Measurements from ENCODE around the gene TSPYL6.

TSPYL6 gene

DNA sequence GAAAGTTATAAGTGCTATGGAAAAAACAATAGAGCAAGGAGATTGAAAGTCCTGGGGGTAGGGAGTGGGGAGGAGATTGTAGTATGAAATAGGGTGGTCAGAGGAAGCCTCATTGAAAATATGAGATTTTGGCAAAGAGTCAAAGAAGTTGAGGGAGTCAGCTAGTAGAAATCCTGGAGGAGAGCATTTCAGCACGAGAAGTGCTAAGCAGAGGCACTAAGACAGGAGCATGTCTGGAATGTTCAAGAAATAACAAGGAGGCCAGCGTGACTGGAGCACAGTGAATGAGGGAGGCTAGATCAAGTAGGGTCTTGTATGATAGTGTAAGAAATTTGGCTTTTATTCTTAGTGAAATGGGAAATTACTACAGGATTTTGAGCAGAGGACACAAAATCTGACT is 2.1 kb upstream of the TSPYL6 start:
- no peak for DNase-seq (ENCODE audit: low read depth)

DNA sequence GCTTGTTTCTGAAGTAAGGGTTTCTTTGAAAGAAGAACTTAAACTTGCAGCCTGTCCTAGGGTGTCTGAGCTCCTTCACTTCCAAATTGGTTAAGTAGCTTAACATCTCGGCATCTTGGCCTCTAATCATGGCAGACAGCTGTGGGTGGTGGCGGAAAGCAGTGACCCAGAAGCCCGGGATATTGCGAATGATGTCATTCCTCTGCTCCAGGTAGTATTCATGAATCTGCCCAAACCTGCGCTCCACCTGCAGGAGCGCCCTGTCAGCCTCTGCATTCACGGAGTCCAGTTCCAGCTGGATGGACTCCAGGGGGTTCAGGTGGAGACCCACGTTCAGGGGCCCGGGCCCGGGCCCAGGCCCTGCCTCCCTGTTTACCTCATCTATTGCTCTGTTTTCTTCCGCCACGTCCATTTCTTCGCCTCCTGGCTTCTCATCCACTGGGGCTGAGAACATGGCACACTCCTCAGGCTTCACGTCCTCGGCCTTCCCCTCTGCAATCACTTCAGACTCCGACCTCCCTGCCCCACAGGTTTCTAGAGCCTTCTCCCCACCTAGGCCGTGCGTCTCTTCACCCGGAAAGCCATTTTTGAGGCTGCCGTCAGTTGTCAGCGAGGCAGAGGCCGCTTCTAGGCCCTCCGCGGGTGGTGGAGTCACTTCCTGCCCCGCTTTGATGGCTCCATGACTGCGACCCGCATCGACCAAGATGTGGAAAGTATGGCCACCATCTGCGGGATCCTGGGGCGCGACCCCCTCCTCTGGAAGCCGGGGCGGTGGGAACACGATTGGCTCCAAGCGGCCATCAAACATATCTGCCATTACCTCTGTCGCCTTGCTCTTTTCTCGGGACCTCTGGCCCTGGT is 569 bp downstream of the TSPYL6 start:
- DNase-seq (ENCODE audit: low read depth), result no peak

DNA sequence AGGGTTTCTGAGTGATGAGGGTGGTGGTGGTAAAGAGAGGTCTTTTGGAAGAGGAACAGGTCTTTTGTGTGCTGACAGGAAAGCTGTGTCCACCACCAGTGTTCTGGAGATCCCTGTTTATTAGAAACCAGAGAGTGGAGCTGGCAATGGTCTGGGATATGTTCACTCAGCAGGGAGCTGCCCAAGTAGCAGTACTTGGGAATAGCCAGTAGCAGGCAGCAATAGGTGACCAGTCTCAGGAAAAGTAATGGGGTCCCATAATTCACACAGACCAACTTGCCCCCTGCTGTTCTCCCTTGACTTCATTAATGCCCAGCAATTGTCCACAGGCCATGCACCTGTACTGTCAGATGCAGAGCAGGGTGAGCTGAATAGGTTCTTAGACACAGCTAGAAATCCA is 1.8 kb downstream of the TSPYL6 start:
- DNase-seq (ENCODE audit: low read depth), result no peak

DNA sequence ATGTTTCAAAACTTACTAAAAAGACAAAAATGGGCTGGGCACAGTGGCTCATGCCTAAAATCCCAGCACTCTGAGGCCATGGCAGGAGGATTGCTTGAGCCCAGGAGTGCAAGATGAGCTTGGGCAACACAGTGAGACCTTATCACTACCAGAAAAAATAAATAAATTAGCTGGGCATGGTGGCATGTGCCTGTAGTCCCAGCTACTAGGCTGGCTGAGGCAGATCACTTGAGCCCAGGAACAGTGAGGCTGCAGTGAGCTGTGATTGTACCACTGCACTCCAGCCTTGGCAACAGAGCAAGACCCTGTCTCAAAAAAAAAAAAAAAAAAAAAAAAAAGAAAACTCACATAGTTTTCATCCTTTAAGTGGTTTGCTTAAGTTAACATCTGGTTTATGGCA is 6.4 kb downstream of the TSPYL6 start:
- DNase-seq (ENCODE audit: low read depth), result no peak

DNA sequence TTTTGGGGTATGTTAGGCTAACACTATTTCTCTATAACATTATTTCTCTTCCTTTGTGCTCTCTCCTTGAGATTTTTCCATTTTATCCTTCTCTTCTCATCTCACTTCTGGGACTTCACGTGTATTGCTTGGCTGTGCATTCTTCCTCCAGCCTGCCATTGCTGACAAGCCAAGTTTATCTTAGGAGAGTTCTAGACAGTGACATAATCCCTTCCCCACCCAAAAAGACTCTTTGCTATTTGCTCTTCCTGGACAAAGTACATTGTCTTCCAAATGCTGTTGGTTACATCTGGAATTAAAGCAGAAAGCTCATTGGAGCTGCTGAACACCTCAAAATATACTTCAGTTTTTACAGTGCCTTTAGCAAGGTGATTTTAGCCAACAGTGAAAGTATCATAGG is 8.9 kb downstream of the TSPYL6 start:
- no peak for DNase-seq (ENCODE audit: low read depth)

DNA sequence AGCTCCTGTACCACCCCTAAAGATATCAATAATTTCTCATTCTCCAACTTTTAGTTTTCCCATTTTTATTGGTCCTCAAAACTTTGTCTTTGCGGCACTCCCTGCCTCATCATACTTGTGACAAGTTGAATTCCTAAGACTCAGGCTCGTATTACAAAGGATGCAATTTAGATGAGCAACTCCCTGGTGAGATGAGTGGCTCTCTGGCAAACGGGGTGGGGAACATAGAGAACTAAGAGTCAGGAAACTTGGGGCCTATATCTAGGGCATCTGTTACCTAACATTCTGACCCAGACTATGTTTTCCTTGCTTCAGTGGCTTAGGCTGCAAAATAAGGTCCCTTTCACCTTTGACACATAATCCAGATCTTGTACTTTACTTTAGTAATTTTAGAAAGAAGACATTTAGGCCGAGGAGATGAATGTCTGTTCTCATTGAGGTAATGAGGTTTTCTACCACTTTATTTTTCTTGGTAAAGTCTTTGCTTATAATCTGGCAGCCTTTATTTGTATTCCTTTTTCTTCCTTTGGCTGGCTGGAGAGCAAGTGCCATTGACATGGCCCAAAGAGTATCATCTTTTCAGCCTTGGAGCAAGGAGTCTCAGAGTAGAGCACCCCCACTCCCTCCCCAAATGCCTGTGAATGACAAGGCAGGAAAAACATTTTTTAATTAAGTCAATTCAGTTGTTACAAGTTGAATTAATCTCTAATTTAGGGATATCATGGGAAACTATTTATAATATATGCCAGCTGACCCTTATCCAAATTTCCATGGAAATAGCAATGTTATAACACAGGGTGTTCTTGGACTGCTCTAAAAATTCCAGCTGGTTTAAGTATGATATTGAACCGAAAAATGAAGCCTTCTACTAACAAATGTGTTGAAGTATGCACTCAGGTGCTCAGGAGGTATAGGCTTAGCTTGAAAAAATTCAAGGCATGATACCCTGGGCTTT is 15.2 kb downstream of the TSPYL6 start:
- DNase-seq (ENCODE audit: low read depth), result peak; percentile 53

DNA sequence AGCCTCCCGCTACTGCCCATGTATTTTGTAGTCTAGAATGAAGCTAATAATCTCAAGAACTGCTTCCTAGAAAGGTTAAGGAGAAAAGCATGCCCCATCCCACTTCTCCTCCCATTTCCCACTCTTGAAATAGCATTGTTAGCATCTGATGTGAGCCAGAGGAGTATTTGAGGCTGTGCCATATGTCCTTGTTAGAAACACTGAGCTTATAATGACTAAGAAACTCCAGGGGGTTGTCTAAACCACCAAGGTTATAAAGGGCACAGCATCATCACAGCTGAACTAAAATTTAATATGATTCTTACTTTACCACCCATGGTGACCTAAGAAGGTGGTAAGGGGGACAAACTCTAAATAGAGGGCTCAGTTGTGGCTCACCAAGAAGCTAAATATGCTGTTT is 16.6 kb downstream of the TSPYL6 start:
- DNase-seq (ENCODE audit: low read depth), result peak; percentile 69

DNA sequence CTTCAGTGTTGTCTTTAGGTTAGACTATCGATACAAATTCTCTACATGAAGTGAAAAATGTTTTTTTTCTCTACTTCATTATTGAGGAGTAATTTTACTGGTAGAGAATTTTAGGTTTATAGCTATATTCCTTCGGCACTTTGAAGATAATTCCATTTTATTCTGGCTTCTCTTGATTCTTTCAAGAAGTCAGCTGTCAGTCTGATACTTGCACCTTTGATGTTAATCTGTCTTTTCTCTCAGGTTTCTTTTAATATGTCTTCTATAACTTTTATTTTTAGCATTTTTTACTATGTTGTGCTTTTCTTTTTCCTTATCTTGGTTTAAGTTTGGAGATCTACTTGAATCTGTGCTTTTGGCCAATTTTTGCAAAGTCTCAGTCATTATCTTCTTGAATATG is 18.6 kb downstream of the TSPYL6 start:
- no peak for DNase-seq (ENCODE audit: low read depth)

DNA sequence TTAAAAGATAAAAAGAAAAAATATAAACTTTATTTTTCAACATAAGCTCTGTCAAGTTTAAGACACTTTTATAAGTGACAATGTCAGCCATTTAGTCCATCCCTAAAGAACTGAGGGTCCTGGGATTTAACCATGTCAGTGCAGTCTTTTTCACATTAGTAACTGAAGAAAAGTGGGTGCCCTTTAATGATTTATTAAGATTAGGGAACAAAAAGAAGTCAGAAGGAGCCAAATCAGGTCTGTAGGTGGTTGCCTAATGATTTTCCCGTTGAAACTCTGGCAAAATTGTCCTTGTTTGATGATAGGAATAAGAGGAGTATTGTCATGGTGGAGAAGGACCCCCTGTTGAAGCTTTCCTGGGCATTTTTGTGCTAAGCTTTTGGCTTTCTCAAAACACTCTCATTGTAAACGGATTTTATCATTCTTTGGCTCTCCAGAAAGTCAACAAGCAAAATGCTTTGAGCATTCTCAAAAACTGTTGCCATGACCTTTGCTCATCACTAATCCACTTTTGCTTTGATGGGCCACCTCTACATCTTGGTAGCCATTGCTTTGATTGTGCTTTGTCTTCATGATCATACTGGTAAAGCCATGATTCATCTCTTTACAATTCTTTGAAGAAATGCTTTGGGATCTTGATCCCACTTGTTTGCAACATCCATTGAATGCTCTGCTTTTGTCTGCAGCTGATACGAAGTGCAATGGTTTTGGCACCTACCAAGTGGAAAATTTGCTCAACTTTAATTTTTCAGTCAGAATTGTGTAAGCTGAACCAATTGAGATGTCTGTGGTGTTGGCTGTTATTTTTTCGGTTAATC is 22.0 kb downstream of the TSPYL6 start:
- peak; percentile 40 for DNase-seq (ENCODE audit: low read depth)

DNA sequence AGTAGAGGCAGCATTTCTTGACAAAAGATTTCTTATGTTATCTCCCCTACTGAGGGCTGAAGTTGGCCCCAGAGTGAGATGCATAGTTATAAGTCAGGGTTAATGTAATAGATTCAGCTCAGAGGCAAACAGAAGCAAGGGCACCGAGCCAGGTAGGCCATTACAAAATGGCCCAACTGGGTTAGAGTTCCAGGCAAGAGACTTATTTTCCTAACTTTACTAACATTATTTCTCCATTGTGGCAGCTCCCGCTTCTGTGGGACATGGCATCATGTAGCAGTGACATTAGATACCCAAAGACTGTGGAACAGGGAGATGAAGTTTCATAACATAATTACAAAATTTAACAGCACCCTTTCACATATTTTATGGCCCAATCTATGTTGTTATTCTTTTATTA is 27.1 kb downstream of the TSPYL6 start:
- DNase-seq (ENCODE audit: low read depth), result peak; percentile 78

DNA sequence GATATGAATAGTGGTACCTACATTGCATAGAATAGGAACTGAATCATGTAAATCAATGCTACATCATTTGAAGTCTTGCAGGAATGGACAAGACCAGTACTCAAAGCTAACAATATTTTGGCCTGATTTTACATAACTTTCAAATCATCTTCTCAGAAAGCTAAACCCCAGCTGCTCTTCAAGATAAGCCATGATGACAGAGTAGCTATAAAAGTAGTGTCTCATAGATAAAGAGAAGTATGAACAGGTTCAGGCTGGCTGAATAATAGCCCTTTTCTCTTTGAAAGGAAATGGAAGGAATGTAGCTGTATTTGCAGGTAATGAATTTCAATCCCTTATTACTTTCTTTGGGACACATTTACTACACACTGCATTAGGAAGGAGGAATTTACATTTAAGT is 28.2 kb downstream of the TSPYL6 start:
- no peak for DNase-seq (ENCODE audit: low read depth)

DNA sequence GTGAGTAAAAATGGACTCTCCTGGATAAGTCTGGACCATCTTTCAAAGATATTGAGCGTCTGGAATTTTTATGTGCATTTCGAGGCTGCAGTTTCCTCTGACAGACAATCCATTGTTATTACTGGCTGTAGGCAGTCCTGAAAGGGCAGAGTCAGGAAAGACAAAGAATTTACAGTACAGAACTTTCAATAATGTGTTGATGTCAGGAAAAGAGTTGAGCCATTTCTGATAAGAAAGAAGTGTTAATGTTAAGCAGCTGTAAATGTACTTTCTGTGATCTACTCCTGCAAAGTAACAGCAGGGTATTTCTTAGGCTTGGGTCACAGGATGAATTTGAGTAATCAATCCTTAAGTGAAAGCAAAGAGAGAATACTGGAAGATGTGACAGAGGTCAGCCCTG is 29.8 kb downstream of the TSPYL6 start:
- DNase-seq (ENCODE audit: low read depth), result no peak

DNA sequence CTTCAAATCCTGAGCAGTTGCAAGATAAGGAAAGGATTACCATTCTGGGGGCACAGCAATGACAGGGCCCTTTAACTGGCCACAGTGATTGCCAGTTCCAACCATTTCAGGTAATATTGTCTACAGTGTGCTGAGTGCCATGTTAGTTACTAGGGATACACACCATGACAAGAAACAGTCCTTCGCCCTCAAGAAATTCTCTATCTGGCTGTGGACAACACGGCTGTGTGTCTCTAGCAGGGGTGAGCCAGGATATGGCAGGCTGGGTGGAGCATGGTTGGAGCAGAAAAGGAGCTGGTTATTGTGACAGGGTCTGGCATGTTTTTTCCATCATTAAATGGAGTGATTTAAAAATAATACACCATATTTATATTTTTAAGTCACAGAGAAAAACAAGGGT is 31.0 kb downstream of the TSPYL6 start:
- DNase-seq (ENCODE audit: low read depth), result no peak

DNA sequence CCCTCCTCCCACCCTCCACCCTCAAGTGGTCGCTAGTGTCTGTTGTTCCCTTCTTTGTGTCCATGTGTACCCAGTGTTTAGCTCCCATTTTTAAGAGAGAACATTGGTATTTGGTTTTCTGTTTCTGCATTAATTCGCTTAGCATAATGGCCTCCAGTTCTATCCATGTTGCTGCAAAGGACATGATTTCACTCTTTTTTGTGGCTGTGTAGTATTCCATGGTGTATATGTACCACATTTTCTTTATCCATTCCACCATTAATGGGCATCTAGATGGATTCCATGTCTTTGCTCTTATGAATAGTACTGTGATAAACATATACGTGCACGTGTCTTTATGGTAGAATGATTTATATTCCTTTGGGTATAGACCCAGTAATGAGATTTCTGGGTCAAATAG is 42.9 kb downstream of the TSPYL6 start:
- DNase-seq (ENCODE audit: low read depth), result no peak

DNA sequence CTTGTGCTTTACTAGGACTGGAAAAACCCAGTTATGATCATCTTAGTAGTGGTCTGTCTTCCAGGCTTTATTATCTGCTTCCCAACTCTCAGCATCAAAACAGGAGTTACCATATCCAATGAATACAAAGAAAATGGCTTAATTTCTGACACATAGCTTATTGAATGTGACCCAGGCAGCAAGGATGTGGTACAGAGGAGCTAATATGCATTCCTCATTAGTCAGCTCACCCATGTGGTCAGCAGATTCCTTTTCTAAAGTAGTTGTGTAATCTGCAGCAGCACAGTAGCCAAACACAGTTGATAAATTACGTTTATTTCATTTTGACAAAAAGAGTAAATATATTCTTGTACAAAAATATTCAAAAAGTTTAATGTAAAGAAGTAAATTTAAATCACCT is 43.6 kb downstream of the TSPYL6 start:
- peak; percentile 81 for DNase-seq (ENCODE audit: low read depth)

DNA sequence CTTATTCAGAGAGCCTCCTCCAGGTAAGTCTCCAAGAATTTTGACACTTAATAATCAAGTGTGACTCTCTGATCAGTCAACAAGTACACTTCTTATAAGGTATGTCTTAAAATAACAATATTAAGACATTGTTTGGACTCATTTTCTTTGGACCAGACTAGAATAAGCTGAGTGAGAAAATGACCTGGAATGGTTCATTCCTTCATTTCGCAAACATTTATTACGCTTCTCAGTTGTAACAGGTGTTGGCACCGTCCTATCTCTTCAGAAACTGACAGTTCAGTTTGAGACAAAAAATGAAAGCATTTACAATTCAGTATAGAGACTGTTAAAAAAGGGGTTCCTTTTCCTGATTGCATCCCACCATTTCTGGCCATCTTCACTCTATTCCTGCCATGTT is 46.6 kb downstream of the TSPYL6 start:
- no peak for DNase-seq (ENCODE audit: low read depth)

DNA sequence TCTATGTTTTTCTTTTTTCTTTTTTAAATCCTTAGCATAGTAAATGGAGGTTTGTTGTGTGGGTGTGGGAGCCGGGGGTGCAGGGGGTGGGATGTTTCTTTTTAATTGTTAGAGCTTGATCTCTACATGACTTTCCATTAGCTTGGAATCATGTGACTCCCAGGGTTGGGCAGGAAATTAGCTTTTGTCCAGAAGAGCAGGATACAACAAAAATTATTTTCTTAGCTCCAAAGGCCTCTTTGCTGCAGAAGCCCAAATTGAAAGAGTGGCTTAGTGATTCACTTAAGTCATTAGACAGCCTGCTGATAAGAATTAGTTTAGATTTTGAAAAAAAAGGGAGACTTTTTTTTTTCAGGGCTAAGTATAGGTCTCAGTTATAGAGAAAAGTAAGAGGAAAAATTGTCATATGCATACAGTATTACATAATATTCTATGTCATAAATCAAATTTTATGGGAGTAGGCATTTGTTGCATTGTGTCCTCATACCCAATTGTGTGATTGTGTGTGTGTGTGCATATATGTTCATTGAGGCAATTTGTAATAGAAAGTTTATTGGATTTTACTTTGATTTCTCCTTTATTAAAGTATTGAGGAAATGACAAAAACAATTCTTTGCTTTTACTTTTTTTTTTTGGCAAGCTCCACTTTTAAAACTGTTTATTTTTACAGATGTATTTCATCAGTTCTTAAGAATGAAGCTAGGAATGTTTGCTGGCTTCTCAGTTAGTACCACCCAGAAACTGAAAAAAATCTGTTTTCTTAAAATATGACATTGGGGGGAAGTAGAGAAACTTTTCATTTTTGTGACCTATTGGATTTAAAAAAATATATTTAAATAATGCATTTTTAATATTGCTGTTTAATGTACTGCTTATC is 47.4 kb downstream of the TSPYL6 start:
- peak; percentile 43 for DNase-seq (ENCODE audit: low read depth)

DNA sequence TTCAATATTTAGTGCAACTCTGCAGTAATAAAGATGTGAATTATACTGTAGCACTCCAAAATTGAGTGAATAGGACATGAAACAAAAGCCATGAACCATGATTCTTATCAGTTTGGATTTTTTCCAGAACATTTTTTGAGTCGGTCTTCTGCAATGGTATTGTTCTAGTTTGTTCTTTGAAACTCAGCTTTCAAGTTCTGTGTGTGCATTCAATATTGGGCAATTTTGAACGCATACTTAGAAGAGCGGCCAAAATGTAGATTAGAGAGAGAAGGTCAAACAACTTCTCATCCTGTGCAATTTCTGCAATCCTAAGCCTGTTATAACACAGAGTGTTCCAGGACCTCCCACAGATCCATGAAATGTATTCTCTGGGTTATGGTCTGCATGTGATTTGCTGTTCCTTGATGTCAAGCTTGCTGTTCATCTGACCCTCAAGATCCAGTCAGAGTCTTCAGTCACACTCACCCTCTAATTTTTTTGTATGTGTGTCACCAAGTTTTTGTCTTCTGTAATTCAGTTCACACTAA is 48.3 kb downstream of the TSPYL6 start:
- DNase-seq (ENCODE audit: low read depth), result peak; percentile 46

DNA sequence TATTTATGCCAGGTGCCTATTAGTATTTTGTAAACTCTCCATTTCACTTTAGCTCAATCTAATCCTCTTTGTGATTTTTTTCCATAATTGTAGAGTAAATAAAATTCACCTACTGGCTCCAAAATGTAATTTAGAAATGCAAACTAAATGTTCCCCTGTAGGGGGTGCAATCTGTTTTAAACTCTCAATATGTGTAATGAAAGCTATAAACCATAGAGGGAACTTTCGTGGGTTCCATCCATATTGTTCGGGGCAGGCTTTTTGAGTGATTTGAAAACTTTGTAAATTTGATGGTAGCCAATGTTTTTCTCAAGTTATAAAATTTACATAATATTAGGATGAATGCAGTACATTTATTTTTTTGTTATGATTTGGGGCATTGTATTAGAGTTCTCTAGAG is 49.4 kb downstream of the TSPYL6 start:
- peak; percentile 20 for DNase-seq (ENCODE audit: low read depth)

DNA sequence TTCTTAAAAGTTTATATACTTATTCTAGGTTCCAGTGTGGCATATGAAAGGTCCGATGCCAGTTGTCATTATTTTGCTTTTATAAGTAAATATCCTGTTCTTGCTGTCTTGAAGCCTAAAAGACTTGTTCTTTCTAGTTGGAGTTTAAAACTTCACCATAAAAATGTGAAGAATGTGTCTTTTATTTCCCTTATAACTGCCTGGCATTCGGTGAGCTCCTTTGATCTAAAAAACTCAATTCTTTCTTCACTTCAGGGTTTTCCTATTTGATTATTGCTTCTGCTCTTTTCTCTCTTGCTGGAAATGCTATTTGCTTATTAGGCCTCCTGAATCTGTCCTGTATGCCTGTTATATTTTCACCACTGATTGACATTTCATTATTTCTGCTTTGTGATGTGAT is 51.6 kb downstream of the TSPYL6 start:
- no peak for DNase-seq (ENCODE audit: low read depth)

Data from fibroblast of gingiva (primary cell).